HepG2 (cell line): ENCODE measurements around the gene CASP1. TPM values are rescaled to one million over a fixed set of nuclear protein-coding genes. Genes with fewer than 3 reads are reported as not detected.

Experiments
- ATF7 ChIP-seq, 2 experiments: fragments of 450-650 bp in 1 of 2; sonication (generic) in 1 of 2; formaldehyde crosslinking in 1 of 2; IDR thresholded peaks; 2 replicates each; pipeline versions ENCODE4 v1.4.0 to v1.6.1; 2016 to 2020; ENCODE audit warnings: antibody characterized with exemption in 1 of 2, mild to moderate bottlenecking in 1 of 2, missing genetic modification reagents in 1 of 2
- BHLHE40 ChIP-seq: IDR thresholded peaks from 2 replicates; pipeline ENCODE4 v1.6.1; 2011; ENCODE audit warnings: low read length, improper control_type of control experiment
- EHMT2 ChIP-seq: fragments of 200-600 bp; sonication (generic); IDR thresholded peaks from 2 replicates; pipeline ENCODE4 v1.7.0; 2017; ENCODE audit warnings: antibody characterized with exemption, low read depth, low read length, borderline replicate concordance
- ETV5 ChIP-seq: IDR thresholded peaks from 2 replicates; pipeline ENCODE4 v1.6.1; 2018; ENCODE audit warnings: missing biosample characterization, missing genetic modification reagents, inconsistent platforms, borderline replicate concordance
- GABPA ChIP-seq, 2 experiments: IDR thresholded peaks; 2 replicates each; pipeline ENCODE4 v1.6.1; 2011 to 2016; ENCODE audit warnings: low read depth in 2 of 2, low read length in 1 of 2, missing biosample characterization in 1 of 2, missing genetic modification characterization in 1 of 2
- GTF2F1 ChIP-seq: fragments of 150-350 bp; IDR thresholded peaks from 2 replicates; pipeline ENCODE4 v1.6.1; 2014; ENCODE audit warnings: low read length
- GZF1 ChIP-seq: sonication (generic); formaldehyde crosslinking; IDR thresholded peaks from 2 replicates; pipeline ENCODE4 v1.5.1; 2020; ENCODE audit warnings: mild to moderate bottlenecking, missing genetic modification reagents
- KIAA2018 ChIP-seq: sonication (generic); formaldehyde crosslinking; IDR thresholded peaks from 2 replicates; pipeline ENCODE4 v1.5.0; 2020; ENCODE audit warnings: mild to moderate bottlenecking, missing genetic modification reagents, borderline replicate concordance
- LCORL ChIP-seq, 2 experiments: fragments of 450-650 bp in 1 of 2; sonication (generic) in 1 of 2; formaldehyde crosslinking in 1 of 2; IDR thresholded peaks; 2 replicates each; pipeline versions ENCODE4 v1.5.0 to v1.6.1; 2017 to 2020; ENCODE audit warnings: antibody characterized with exemption in 1 of 2, missing genetic modification reagents in 1 of 2
- PHF20 ChIP-seq: sonication (generic); formaldehyde crosslinking; IDR thresholded peaks from 2 replicates; pipeline ENCODE4 v1.5.0; 2020; ENCODE audit warnings: mild to moderate bottlenecking, missing genetic modification reagents
- POGZ ChIP-seq: sonication (generic); formaldehyde crosslinking; IDR thresholded peaks from 2 replicates; pipeline ENCODE4 v1.4.0; 2020; ENCODE audit warnings: mild to moderate bottlenecking, missing genetic modification reagents
- RFX3 ChIP-seq: IDR thresholded peaks from 2 replicates; pipeline ENCODE4 v1.6.1; 2016; ENCODE audit warnings: missing biosample characterization, missing genetic modification reagents
- SMAD9 ChIP-seq: sonication (generic); formaldehyde crosslinking; IDR thresholded peaks from 2 replicates; pipeline ENCODE4 v1.5.1; 2020; ENCODE audit warnings: mild to moderate bottlenecking, missing genetic modification reagents
- ZNF12 ChIP-seq: sonication (generic); formaldehyde crosslinking; IDR thresholded peaks from 2 replicates; pipeline ENCODE4 v1.5.0; 2020; ENCODE audit warnings: missing genetic modification reagents
- ZNF180 ChIP-seq: sonication (generic); formaldehyde crosslinking; IDR thresholded peaks from 2 replicates; pipeline ENCODE4 v1.4.0; 2020; ENCODE audit warnings: low read depth, missing genetic modification reagents, borderline replicate concordance
- ZNF761 ChIP-seq: sonication (generic); formaldehyde crosslinking; conservative IDR thresholded peaks from 2 replicates; pipeline ENCODE4 v1.4.0; 2020; ENCODE audit warnings: mild to moderate bottlenecking, missing genetic modification reagents
- ZNF780A ChIP-seq: sonication (generic); formaldehyde crosslinking; IDR thresholded peaks from 2 replicates; pipeline ENCODE4 v1.8.0; 2022; ENCODE audit warnings: mild to moderate bottlenecking, missing genetic modification reagents, moderate library complexity
- ZSCAN20 ChIP-seq: sonication (generic); formaldehyde crosslinking; IDR thresholded peaks from 2 replicates; pipeline ENCODE4 v1.4.0; 2020; ENCODE audit warnings: missing genetic modification reagents, mild to moderate bottlenecking, borderline replicate concordance
- polyA plus RNA-seq, 8 experiments: library from polyadenylated mRNA; depleted of rRNA in 3 of 8; stranded (reverse) in 7 of 8; unstranded in 1 of 8; fragments of >200 nt; fragmentation: Illumina TruSeq in 4 of 8; extraction: Trizol in 4 of 8; gene quantifications; 2 replicates each; pipeline versions ENCODE4 v1.2.1 to v1.2.3, GENCODE V29; 2011 to 2016; ENCODE audit warnings: low read depth in 4 of 8, missing spikeins in 1 of 8, mixed read lengths in 1 of 8; ENCODE audit not compliant: insufficient read depth in 1 of 8
- total RNA-seq, 5 experiments: library from RNA; depleted of rRNA; stranded (reverse); fragments of >200 nt; fragmentation: Illumina TruSeq; extraction: Trizol; gene quantifications; 2 replicates each; pipeline ENCODE4 v1.2.3, GENCODE V29; 2016; ENCODE audit warnings: low read depth in 1 of 5
- TF ChIP-seq, protein P1 (sequence below): IDR thresholded peaks from 2 replicates; pipeline ENCODE4 v1.4.0; 2020; ENCODE audit warnings: mild to moderate bottlenecking, missing genetic modification reagents

CASP1 gene
- total and polyA plus RNA-seq, 2 of the 13 experiments (the other 11 are each of a cell fraction or from before 2014, with no cell fraction given) = 0.34 to 5.2 TPM

GRCh38 chr11:105000167-105000566, 34.8 kb downstream of the CASP1 start (continued):
- TF ChIP-seq GZF1 (CRISPR knock-in tag) (no peak), GTF2F1 (no peak), ATF7 (IDR thresholded peaks at IDR 0.05) (no peak), ATF7 (CRISPR knock-in tag; IDR thresholded peaks at IDR 0.05) (no peak), RFX3 (no peak), KIAA2018 (CRISPR knock-in tag) (no peak), ZNF180 (no peak), ZSCAN20 (no peak), POGZ (CRISPR knock-in tag) (no peak), LCORL (IDR thresholded peaks at IDR 0.05) (no peak), LCORL (CRISPR knock-in tag; IDR thresholded peaks at IDR 0.05) (no peak), GABPA (IDR thresholded peaks at IDR 0.05; ENCODE audit: low read depth, low read length) (no peak), GABPA (CRISPR knock-in tag; IDR thresholded peaks at IDR 0.05; ENCODE audit: low read depth) (peak; percentile 57), EHMT2 (0 out of 2 replicates have a peak, but pooled peaks have one; percentile 8), PHF20 (CRISPR knock-in tag) (no peak), ETV5 (CRISPR knock-in tag) (peak; percentile 29; the same call in 1 of the 2 replicates), ZNF780A (CRISPR knock-in tag) (no peak), ZNF12 (CRISPR knock-in tag) (peak; percentile 68), ZNF761 (CRISPR knock-in tag) (no peak), SMAD9 (CRISPR knock-in tag) (no peak), BHLHE40 (0 out of 2 replicates have a peak, but pooled peaks have one; percentile 10)
- TF ChIP-seq, protein P1, sequence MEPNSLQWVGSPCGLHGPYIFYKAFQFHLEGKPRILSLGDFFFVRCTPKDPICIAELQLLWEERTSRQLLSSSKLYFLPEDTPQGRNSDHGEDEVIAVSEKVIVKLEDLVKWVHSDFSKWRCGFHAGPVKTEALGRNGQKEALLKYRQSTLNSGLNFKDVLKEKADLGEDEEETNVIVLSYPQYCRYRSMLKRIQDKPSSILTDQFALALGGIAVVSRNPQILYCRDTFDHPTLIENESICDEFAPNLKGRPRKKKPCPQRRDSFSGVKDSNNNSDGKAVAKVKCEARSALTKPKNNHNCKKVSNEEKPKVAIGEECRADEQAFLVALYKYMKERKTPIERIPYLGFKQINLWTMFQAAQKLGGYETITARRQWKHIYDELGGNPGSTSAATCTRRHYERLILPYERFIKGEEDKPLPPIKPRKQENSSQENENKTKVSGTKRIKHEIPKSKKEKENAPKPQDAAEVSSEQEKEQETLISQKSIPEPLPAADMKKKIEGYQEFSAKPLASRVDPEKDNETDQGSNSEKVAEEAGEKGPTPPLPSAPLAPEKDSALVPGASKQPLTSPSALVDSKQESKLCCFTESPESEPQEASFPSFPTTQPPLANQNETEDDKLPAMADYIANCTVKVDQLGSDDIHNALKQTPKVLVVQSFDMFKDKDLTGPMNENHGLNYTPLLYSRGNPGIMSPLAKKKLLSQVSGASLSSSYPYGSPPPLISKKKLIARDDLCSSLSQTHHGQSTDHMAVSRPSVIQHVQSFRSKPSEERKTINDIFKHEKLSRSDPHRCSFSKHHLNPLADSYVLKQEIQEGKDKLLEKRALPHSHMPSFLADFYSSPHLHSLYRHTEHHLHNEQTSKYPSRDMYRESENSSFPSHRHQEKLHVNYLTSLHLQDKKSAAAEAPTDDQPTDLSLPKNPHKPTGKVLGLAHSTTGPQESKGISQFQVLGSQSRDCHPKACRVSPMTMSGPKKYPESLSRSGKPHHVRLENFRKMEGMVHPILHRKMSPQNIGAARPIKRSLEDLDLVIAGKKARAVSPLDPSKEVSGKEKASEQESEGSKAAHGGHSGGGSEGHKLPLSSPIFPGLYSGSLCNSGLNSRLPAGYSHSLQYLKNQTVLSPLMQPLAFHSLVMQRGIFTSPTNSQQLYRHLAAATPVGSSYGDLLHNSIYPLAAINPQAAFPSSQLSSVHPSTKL (CRISPR knock-in tag) = peak; percentile 44
